ENCODE data around the gene SPATA9.

GRCh38 chr5:95717439-95717838 lies 34.6 kb upstream of the SPATA9 start:
- TF ChIP-seq CTCF (IDR thresholded peaks at IDR 0.05) = no peak
- TF ChIP-seq POLR2A (IDR thresholded peaks at IDR 0.05) = no peak
